ENCODE results near the gene AGPAT2. TPM values are rescaled to one million over a fixed set of nuclear protein-coding genes. Genes with fewer than 3 reads are reported as not detected.

Gene AGPAT2
- total and polyA plus RNA-seq, 2 donors (not counting 1 experiment from before 2014, with no cell fraction given): 25.1 to 28.4 TPM

GRCh38 chr9:136648751-136649150, 38.5 kb downstream of the AGPAT2 start:
- H3K27me3 ChIP-seq (replicated peaks in 1 of 4; ENCODE audit: control extremely low read depth in 1 of 4, control insufficient read depth in 3 of 4, insufficient read depth in 4 of 4, low read length in 3 of 4): peaks cover 0 to 53% (median 28%) of the 10 kb centered on the region in 4 experiments
- ATAC-seq (ENCODE audit: low read depth): no peak
- CTCF ChIA-PET: interaction anchor here (8.2 kb wide), 1 partner anchor 163 kb away, joined by 55 read pairs; no protein-coding TSS in a partner anchor
- H4K20me1 ChIP-seq (ENCODE audit: control insufficient read depth, insufficient read depth, low read length, poor library complexity, severe bottlenecking): no peaks in the 10 kb centered on the region
- H3K36me3 ChIP-seq (replicated peaks in 1 of 2; ENCODE audit: control extremely low read depth in 1 of 2, control insufficient read depth in 1 of 2, extremely low read depth in 1 of 2, insufficient read depth in 2 of 2, low read length in 1 of 2): no peaks in the 10 kb centered on the region
- TF ChIP-seq EZH2 (IDR thresholded peaks at IDR 0.05; ENCODE audit: borderline replicate concordance, insufficient read depth, low read depth, low read length, poor library complexity, severe bottlenecking): no peak
- TF ChIP-seq CTCF (IDR thresholded peaks at IDR 0.05): no peak
- H3K79me2 ChIP-seq (ENCODE audit: control insufficient read depth, insufficient read depth, low read length): no peaks in the 10 kb centered on the region
- H3K27ac Mint-ChIP-seq: no peak overlapping the region
- POLR2A ChIA-PET: no interaction called here
- H3K4me3 ChIP-seq (ENCODE audit: control extremely low read depth in 1 of 5, extremely low read depth in 1 of 5, insufficient read depth in 1 of 5, low read depth in 2 of 5, low read length in 4 of 5): no peak overlapping the region
- intact Hi-C loops (cut with micrococcal nuclease): no loop called here
- peak; percentile 19 for DNase-seq
- peaks cover 14% of the 10 kb centered on the region for H3K27me3 Mint-ChIP-seq
- no peak overlapping the region for H3K4me2 ChIP-seq (replicated peaks; ENCODE audit: low read depth, low read length, poor library complexity, severe bottlenecking)
- no peak overlapping the region for H3K27ac ChIP-seq (ENCODE audit: low read length in 2 of 2)
- H2AFZ ChIP-seq (ENCODE audit: insufficient read depth, low read depth, low read length, poor library complexity, severe bottlenecking): no peak overlapping the region
- no peak overlapping the region for H3K9ac ChIP-seq (ENCODE audit: low read length)
- WGBS (ENCODE audit: insufficient coverage): 32% methylated on average over 12 of the region's 16 CpGs
- no peak overlapping the region for H3K4me3 Mint-ChIP-seq
- H3K9me3 Mint-ChIP-seq (ENCODE audit: insufficient read depth): no peaks in the 10 kb centered on the region
- H3K9me3 ChIP-seq (ENCODE audit: control extremely low read depth in 1 of 3, control insufficient read depth in 2 of 3, insufficient read depth in 1 of 3, low read length in 2 of 3): peaks cover 0 to 16% (median 0%) of the 10 kb centered on the region in 3 donors
- peaks cover 41 to 47% of the 10 kb centered on the region in 2 donors for H3K4me1 ChIP-seq (ENCODE audit: control insufficient read depth in 2 of 2, insufficient read depth in 2 of 2, low read length in 2 of 2)
- H3K4me1 Mint-ChIP-seq: peaks cover 27% of the 10 kb centered on the region

- intact Hi-C loops (cut with micrococcal nuclease): no loop called here
- Histone ChIP-seq H3K9ac (ENCODE audit: low read length) (no peak overlapping the region), H3K9me3 (ENCODE audit: control extremely low read depth in 1 of 3, control insufficient read depth in 2 of 3, insufficient read depth in 1 of 3, low read length in 2 of 3) (peaks cover 0 to 17% (median 0%) of the 10 kb centered on the region in 3 donors), H3K79me2 (ENCODE audit: control insufficient read depth, insufficient read depth, low read length) (no peaks in the 10 kb centered on the region), H3K4me2 (replicated peaks; ENCODE audit: low read depth, low read length, poor library complexity, severe bottlenecking) (peak overlapping the region; percentile 82), H3K36me3 (replicated peaks in 1 of 2; ENCODE audit: control extremely low read depth in 1 of 2, control insufficient read depth in 1 of 2, extremely low read depth in 1 of 2, insufficient read depth in 2 of 2, low read length in 1 of 2) (no peaks in the 10 kb centered on the region), H3K27ac (ENCODE audit: low read length in 2 of 2) (no peak overlapping the region), H3K4me3 (ENCODE audit: control extremely low read depth in 1 of 5, extremely low read depth in 1 of 5, insufficient read depth in 1 of 5, low read depth in 2 of 5, low read length in 4 of 5) (no peak overlapping the region), H2AFZ (ENCODE audit: insufficient read depth, low read depth, low read length, poor library complexity, severe bottlenecking) (no peak overlapping the region), H3K27me3 (replicated peaks in 1 of 4; ENCODE audit: control extremely low read depth in 1 of 4, control insufficient read depth in 3 of 4, insufficient read depth in 4 of 4, low read length in 3 of 4) (peaks cover 0 to 46% (median 23%) of the 10 kb centered on the region in 4 experiments), H3K4me1 (ENCODE audit: control insufficient read depth in 2 of 2, insufficient read depth in 2 of 2, low read length in 2 of 2) (peaks cover 46 to 49% of the 10 kb centered on the region in 2 donors), H4K20me1 (ENCODE audit: control insufficient read depth, insufficient read depth, low read length, poor library complexity, severe bottlenecking) (no peaks in the 10 kb centered on the region)
- Mint-ChIP-seq H3K4me1 (peaks cover 30% of the 10 kb centered on the region), H3K9me3 (ENCODE audit: insufficient read depth) (no peaks in the 10 kb centered on the region), H3K27ac (no peak overlapping the region), H3K27me3 (peaks cover 17% of the 10 kb centered on the region), H3K4me3 (no peak overlapping the region)
- TF ChIP-seq CTCF (IDR thresholded peaks at IDR 0.05) (no peak), EZH2 (IDR thresholded peaks at IDR 0.05; ENCODE audit: borderline replicate concordance, insufficient read depth, low read depth, low read length, poor library complexity, severe bottlenecking) (no peak)
- CTCF ChIA-PET: interaction anchor here (0.9 to 8.2 kb wide), 4 partner anchors 18 to 161 kb away, joined by 3 to 55 read pairs (median 5); no protein-coding TSS in a partner anchor
- DNase-seq: peak; percentile 27
- 26% methylated on average over 25 of the region's 29 CpGs for WGBS (ENCODE audit: insufficient coverage)
- POLR2A ChIA-PET: no interaction called here
- no peak for ATAC-seq (ENCODE audit: low read depth)
Measured at GRCh38 chr9:136646827-136647711, 40.2 kb downstream of the AGPAT2 start.

All from B cell (primary cell).